Neural cell (in vitro differentiated cells): ENCODE results near the gene ITPA. TPM values are rescaled to one million over a fixed set of nuclear protein-coding genes. Genes with fewer than 3 reads are reported as not detected.

ENCODE experiments used
- H2AFZ ChIP-seq: fragments of 200-600, 300-800 bp; sonication (generic), shearing (Covaris generic); 2 replicates; pipeline ENCODE4 v1.6.0; 2014; ENCODE audit warnings: low read depth, mild to moderate bottlenecking, antibody characterized with exemption, low read length, moderate library complexity
- H3F3A ChIP-seq: fragments of 200-600 bp; shearing (Covaris generic); 2 replicates; pipeline ENCODE4 v1.6.1; 2016; ENCODE audit warnings: mild to moderate bottlenecking, moderate library complexity, mixed read lengths, antibody characterized with exemption, low read length; ENCODE audit not compliant: insufficient read depth, poor library complexity, severe bottlenecking
- H3K27ac ChIP-seq: fragments of 200-600, 300-800 bp; sonication (generic), shearing (Covaris generic); 2 replicates; pipeline ENCODE4 v1.5.1; 2014; ENCODE audit warnings: mild to moderate bottlenecking, low read length, moderate library complexity
- H3K27me3 ChIP-seq: fragments of 300-800, 200-600 bp; sonication (generic), shearing (Covaris generic); 2 replicates; pipeline ENCODE4 v1.6.0; 2014; ENCODE audit warnings: mild to moderate bottlenecking, low read depth, low read length, moderate library complexity; ENCODE audit not compliant: insufficient read depth
- H3K36me3 ChIP-seq: fragments of 300-800, 200-600 bp; sonication (generic), shearing (Covaris generic); 2 replicates; pipeline ENCODE4 v1.5.1; 2014; ENCODE audit warnings: mild to moderate bottlenecking, antibody characterized with exemption, low read length, moderate library complexity; ENCODE audit not compliant: insufficient read depth
- H3K4me2 ChIP-seq: fragments of 300-800, 200-600 bp; sonication (generic), shearing (Covaris generic); 2 replicates; pipeline ENCODE4 v1.6.0; 2014; ENCODE audit warnings: mild to moderate bottlenecking, low read length
- H3K4me3 ChIP-seq: fragments of 300-800, 200-600 bp; sonication (generic), shearing (Covaris generic); 2 replicates; pipeline ENCODE4 v1.5.1; 2014; ENCODE audit warnings: mild to moderate bottlenecking, low read length, moderate library complexity
- H3K79me2 ChIP-seq: fragments of 200-600 bp; shearing (Covaris generic); replicated peaks from 2 replicates; pipeline ENCODE4 v1.6.0; 2014; ENCODE audit warnings: mild to moderate bottlenecking, low read length, moderate library complexity; ENCODE audit not compliant: insufficient read depth
- H3K9ac ChIP-seq: fragments of 300-800, 200-600 bp; sonication (generic), shearing (Covaris generic); 2 replicates; pipeline ENCODE4 v1.6.1; 2016; ENCODE audit warnings: mild to moderate bottlenecking, low read length, mixed read lengths
- H3K9me2 ChIP-seq: fragments of 200-600 bp; shearing (Covaris generic); 2 replicates; pipeline ENCODE4 v1.6.1; 2016; ENCODE audit warnings: mild to moderate bottlenecking, low read length, mixed read lengths; ENCODE audit not compliant: insufficient read depth
- H3K9me3 ChIP-seq: fragments of 200-600, 300-800 bp; sonication (generic), shearing (Covaris generic); 2 replicates; pipeline ENCODE4 v1.6.1; 2016; ENCODE audit warnings: mild to moderate bottlenecking, mixed run types, low read length, moderate library complexity, mixed read lengths
- H4K20me1 ChIP-seq: fragments of 200-600 bp; shearing (Covaris generic); 2 replicates; pipeline ENCODE4 v1.6.1; 2016; ENCODE audit warnings: mild to moderate bottlenecking, mixed run types; ENCODE audit not compliant: insufficient read depth
- CTCF ChIP-seq: fragments of 450-650 bp; IDR thresholded peaks from 2 replicates; pipeline ENCODE4 v1.5.1; 2014; ENCODE audit warnings: antibody characterized with exemption, mild to moderate bottlenecking, moderate library complexity; ENCODE audit not compliant: poor library complexity, severe bottlenecking
- EP300 ChIP-seq: fragments of 450-650 bp; conservative IDR thresholded peaks from 2 replicates; pipeline ENCODE4 v1.6.1; 2014; ENCODE audit warnings: antibody characterized with exemption, mild to moderate bottlenecking, moderate library complexity; ENCODE audit not compliant: poor library complexity, severe bottlenecking
- EZH2 ChIP-seq: fragments of 200-600, 300-800 bp; shearing (Covaris generic), sonication (generic); IDR thresholded peaks from 2 replicates; pipeline ENCODE4 v1.6.1; 2014; ENCODE audit warnings: antibody characterized with exemption, low read length, borderline replicate concordance, mild to moderate bottlenecking; ENCODE audit not compliant: insufficient read depth, poor library complexity, severe bottlenecking
- MXI1 ChIP-seq: fragments of 450-650 bp; conservative IDR thresholded peaks from 2 replicates; pipeline ENCODE4 v1.6.1; 2014; ENCODE audit warnings: antibody characterized with exemption, mild to moderate bottlenecking; ENCODE audit not compliant: poor library complexity, severe bottlenecking
- POLR2AphosphoS5 ChIP-seq: IDR thresholded peaks from 2 replicates; pipeline ENCODE4 v1.6.1; 2012
- RAD21 ChIP-seq: fragments of 450-650 bp; conservative IDR thresholded peaks from 2 replicates; pipeline ENCODE4 v1.6.1; 2014; ENCODE audit warnings: antibody characterized with exemption, mild to moderate bottlenecking, moderate library complexity
- REST ChIP-seq: IDR thresholded peaks from 2 replicates; pipeline ENCODE4 v1.6.1; 2012; ENCODE audit warnings: borderline replicate concordance
- SMC3 ChIP-seq: fragments of 450-650 bp; conservative IDR thresholded peaks from 2 replicates; pipeline ENCODE4 v1.6.1; 2014; ENCODE audit warnings: antibody characterized with exemption, mild to moderate bottlenecking, moderate library complexity; ENCODE audit not compliant: poor library complexity
- TAF1 ChIP-seq: IDR thresholded peaks from 2 replicates; pipeline ENCODE4 v1.6.1; 2012; ENCODE audit warnings: low read depth
- polyA plus RNA-seq: library from polyadenylated mRNA; depleted of rRNA; stranded (reverse); fragments of >200 nt; gene quantifications from 2 replicates; pipeline ENCODE4 v1.2.3, GENCODE V29; 2014

Gene ITPA
- polyA plus RNA-seq, 1 donor from 2014 or later: 87.1 TPM

- Histone ChIP-seq H3F3A (no peaks in the 10 kb centered on the region), H3K9me3 (no peaks in the 10 kb centered on the region), H3K36me3 (no peaks in the 10 kb centered on the region), H3K9ac (no peak overlapping the region), H2AFZ (no peak overlapping the region), H3K27me3 (no peaks in the 10 kb centered on the region), H4K20me1 (no peaks in the 10 kb centered on the region), H3K27ac (no peak overlapping the region), H3K79me2 (peaks cover 5% of the 10 kb centered on the region), H3K4me2 (no peak overlapping the region), H3K9me2 (no peaks in the 10 kb centered on the region), H3K4me3 (no peak overlapping the region)
- TF ChIP-seq EP300 (no peak), EZH2 (no peak), RAD21 (no peak), MXI1 (no peak), SMC3 (no peak), TAF1 (no peak), POLR2AphosphoS5 (no peak), CTCF (no peak), REST (no peak)
Measured at GRCh38 chr20:3164763-3165410, 44.4 kb upstream of the ITPA start.

- Histone ChIP-seq H3K79me2 (no peaks in the 10 kb centered on the region), H3K9ac (no peak overlapping the region), H3K4me3 (no peak overlapping the region), H3K27ac (no peak overlapping the region), H2AFZ (no peak overlapping the region), H3K9me3 (no peaks in the 10 kb centered on the region), H3K4me2 (no peak overlapping the region), H3K9me2 (no peaks in the 10 kb centered on the region), H4K20me1 (no peaks in the 10 kb centered on the region), H3F3A (no peaks in the 10 kb centered on the region), H3K27me3 (no peaks in the 10 kb centered on the region), H3K36me3 (no peaks in the 10 kb centered on the region)
- TF ChIP-seq EP300 (no peak), POLR2AphosphoS5 (no peak), RAD21 (no peak), CTCF (no peak), REST (no peak), SMC3 (no peak)
Measured at GRCh38 chr20:3165473-3166337, 43.6 kb upstream of the ITPA start.
